Endothelial cell (in vitro differentiated cells): ENCODE results near the gene PAEP. TPM values are rescaled to one million over a fixed set of nuclear protein-coding genes. Genes with fewer than 3 reads are reported as not detected.
A peak's percentile ranks its signal among the peaks of the same experiment; 100 is the strongest.

ENCODE experiments used
- DNase-seq: peaks from one replicate; pipeline ENCODE4 v3.0.0; 2021; ENCODE audit warnings: low spot score
- H3K27ac Mint-ChIP-seq: one replicate; pipeline ENCODE4 v1.8.0; 2021; ENCODE audit warnings: mixed read lengths, inconsistent platforms; ENCODE audit not compliant: unreplicated experiment
- H3K27me3 Mint-ChIP-seq: one replicate; pipeline ENCODE4 v1.8.0; 2021; ENCODE audit warnings: mild to moderate bottlenecking, moderate library complexity, mixed read lengths, inconsistent platforms; ENCODE audit not compliant: unreplicated experiment
- H3K36me3 Mint-ChIP-seq: one replicate; pipeline ENCODE4 v1.8.0; 2021; ENCODE audit warnings: mild to moderate bottlenecking, low read depth, mixed read lengths, inconsistent platforms; ENCODE audit not compliant: unreplicated experiment
- H3K4me1 Mint-ChIP-seq: one replicate; pipeline ENCODE4 v1.8.0; 2021; ENCODE audit warnings: mild to moderate bottlenecking, mixed read lengths, inconsistent platforms; ENCODE audit not compliant: unreplicated experiment
- H3K4me3 Mint-ChIP-seq: one replicate; pipeline ENCODE4 v1.8.0; 2021; ENCODE audit warnings: mild to moderate bottlenecking, mixed read lengths, inconsistent platforms; ENCODE audit not compliant: unreplicated experiment
- H3K9me3 Mint-ChIP-seq: one replicate; pipeline ENCODE4 v1.8.0; 2021; ENCODE audit warnings: mixed read lengths, inconsistent platforms; ENCODE audit not compliant: unreplicated experiment
- total RNA-seq: library from RNA; stranded (reverse); fragmentation: NEBNext Ultra II Directional; extraction: Animal tissue kit (Norgen Biotek cat#: 25700); gene quantifications from one replicate; pipeline ENCODE4 v1.2.1, GENCODE V29; 2021; ENCODE audit not compliant: unreplicated experiment
- TF ChIP-seq, protein P1 (sequence below): fragments of 200-600 bp; sonication (generic); IDR thresholded peaks from one replicate; pipeline ENCODE4 v1.5.0; 2021; ENCODE audit warnings: antibody characterized with exemption; ENCODE audit not compliant: unreplicated experiment

Gene PAEP
- total RNA-seq, 1 donor from 2014 or later = not detected

DNA sequence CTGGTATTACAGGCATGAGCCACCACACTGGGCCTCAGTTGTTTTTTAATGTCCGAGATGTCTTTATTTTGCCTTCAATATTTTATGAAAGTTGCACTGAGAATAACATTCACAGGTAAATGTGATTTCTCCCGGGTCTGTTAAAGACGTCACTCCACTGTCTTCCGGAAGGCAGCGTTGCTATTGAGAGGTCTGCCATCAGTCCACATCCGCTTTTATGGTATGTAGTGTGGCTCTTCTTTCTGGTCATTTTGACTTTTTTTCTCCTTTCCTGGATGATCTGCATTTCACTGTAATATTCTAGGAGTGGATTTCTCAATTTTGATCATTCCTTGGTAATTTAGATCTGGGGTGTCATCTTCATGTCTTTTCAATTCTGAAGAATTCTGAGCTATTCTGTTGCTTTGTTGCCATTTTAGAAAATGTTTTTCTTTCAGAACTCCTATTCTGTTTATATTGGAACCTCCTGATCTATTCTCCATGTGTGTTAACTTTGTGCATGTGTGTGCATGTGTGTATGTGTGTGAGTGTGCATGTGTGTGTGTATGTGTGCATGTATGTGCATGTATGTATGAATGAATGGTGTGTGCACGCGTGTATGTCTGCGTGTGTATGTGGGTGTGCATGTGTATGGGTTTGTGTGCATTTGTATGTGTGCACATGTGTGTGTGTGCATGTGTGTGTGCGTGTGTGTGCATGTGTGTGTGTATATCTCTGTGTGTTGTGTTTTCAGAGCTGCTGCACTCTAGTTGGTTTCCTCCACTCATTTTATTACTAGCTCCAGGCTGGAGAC is 42.2 kb upstream of the PAEP start:
- Mint-ChIP-seq H3K27me3 (peaks cover 4% of the 10 kb centered on the region), H3K4me1 (peaks cover 18% of the 10 kb centered on the region), H3K27ac (no peak overlapping the region), H3K4me3 (no peak overlapping the region), H3K36me3 (no peaks in the 10 kb centered on the region), H3K9me3 (no peaks in the 10 kb centered on the region)
- no peak for DNase-seq
- TF ChIP-seq, protein P1, sequence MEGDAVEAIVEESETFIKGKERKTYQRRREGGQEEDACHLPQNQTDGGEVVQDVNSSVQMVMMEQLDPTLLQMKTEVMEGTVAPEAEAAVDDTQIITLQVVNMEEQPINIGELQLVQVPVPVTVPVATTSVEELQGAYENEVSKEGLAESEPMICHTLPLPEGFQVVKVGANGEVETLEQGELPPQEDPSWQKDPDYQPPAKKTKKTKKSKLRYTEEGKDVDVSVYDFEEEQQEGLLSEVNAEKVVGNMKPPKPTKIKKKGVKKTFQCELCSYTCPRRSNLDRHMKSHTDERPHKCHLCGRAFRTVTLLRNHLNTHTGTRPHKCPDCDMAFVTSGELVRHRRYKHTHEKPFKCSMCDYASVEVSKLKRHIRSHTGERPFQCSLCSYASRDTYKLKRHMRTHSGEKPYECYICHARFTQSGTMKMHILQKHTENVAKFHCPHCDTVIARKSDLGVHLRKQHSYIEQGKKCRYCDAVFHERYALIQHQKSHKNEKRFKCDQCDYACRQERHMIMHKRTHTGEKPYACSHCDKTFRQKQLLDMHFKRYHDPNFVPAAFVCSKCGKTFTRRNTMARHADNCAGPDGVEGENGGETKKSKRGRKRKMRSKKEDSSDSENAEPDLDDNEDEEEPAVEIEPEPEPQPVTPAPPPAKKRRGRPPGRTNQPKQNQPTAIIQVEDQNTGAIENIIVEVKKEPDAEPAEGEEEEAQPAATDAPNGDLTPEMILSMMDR = no peak

DNA sequence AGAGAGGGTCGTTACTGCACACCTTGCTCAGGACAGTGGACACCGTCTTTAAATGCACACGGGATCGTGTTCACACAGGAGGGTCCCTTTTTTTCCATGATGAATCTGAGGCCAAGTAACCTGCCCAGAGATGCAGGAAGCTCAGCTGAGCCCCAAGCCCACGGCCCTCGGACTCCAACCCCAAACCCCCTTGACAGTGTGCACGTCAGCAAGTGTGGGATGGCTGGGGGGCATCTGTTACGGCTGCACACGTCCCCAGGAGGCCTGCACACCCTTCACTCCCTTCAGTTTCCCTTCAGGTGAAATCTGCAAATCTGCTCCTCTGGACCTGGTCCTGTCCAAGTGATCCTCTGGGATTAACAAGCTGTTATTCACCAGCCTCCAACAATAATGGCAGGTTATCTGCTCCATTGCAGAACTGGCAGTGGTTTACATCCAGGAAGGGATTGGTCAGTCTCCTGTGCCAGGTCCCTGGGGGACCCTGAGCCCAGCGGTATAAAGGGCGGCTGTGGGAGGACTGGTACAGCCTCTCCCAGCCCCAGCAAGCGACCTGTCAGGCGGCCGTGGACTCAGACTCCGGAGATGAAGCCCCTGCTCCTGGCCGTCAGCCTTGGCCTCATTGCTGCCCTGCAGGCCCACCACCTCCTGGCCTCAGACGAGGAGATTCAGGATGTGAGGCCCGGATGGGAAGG is 40.5 kb upstream of the PAEP start, which contains the start of gene LCN1:
LCN1 (plus strand) TSS at position 525 of the 692 bp plus-strand sequence; CDS start at position 583, 58 bp downstream.
- peaks cover 4% of the 10 kb centered on the region for H3K27me3 Mint-ChIP-seq
- H3K4me3 Mint-ChIP-seq = no peak within 1 kb of the TSS
- no peaks in the 10 kb centered on the region for H3K36me3 Mint-ChIP-seq
- H3K4me1 Mint-ChIP-seq = peaks cover 15% of the 10 kb centered on the region
- no peaks in the 10 kb centered on the region for H3K9me3 Mint-ChIP-seq
- no peak for DNase-seq
- H3K27ac Mint-ChIP-seq = peak within 1 kb of the TSS; percentile 57
- TF ChIP-seq, protein P1 = no peak

DNA sequence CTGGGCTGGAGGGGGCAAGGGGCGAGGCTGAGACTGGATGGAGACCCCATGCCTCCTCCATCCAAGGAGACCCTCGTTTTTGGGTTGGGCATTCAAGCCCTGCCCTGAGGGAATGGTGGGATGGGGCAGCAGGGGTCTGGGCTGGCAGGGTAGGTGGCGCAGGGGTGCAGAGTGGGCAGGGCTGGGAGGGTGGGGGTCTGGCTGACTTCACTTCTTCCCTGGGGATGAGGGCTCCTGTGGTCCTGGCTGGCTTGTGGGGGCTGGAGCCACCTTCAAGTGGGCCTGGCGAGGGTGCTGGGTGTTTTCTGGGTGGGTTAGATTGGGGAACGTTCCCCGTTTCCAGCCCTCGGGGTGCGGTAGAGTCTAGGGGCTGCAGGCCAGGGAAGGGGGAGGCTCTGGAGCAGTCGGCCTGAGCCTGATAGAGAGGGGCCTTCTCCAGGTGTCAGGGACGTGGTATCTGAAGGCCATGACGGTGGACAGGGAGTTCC is 39.9 kb upstream of the PAEP start:
- Mint-ChIP-seq H3K27me3 (peaks cover 2% of the 10 kb centered on the region), H3K4me1 (peaks cover 9% of the 10 kb centered on the region), H3K27ac (no peak overlapping the region), H3K9me3 (no peaks in the 10 kb centered on the region), H3K36me3 (no peaks in the 10 kb centered on the region), H3K4me3 (no peak overlapping the region)
- TF ChIP-seq, protein P1 = no peak
- DNase-seq = no peak

DNA sequence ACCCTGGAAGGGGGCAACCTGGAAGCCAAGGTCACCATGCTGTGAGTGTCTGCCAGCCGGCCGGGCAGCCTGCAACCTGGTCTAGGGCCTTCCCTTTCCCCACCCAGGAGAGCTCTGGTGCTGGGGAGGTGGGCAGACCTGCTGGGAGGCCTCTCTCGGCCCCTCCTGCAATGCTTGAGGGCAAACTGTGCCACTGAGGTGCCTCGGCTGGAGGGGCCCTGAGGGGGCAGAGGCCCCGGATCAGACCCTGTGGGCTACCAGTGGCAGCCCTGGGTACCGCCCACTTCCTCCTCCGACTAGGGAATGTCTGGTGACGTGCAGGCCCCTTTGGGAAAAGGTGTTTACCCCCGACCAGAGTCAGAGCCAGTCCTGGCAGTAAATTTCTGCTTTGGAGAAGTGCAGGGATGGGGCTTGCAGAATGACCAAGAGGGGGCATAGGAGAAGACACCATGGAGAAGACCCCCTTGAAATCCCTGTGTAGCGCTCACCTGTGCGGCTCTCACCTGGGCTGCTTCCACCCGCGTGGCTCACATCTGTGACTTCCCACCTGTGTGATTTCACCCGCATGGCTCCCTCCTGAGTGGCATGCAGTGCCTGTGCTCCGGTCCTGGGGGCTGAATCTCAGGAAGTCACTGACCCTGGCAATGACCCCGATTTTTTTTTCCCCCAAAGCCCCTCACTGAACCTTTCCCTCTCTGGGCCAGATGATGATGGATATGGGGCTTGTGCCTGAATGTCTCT is 39.2 kb upstream of the PAEP start:
- H3K4me3 Mint-ChIP-seq = no peak overlapping the region
- no peaks in the 10 kb centered on the region for H3K36me3 Mint-ChIP-seq
- peaks cover 7% of the 10 kb centered on the region for H3K4me1 Mint-ChIP-seq
- H3K9me3 Mint-ChIP-seq = no peaks in the 10 kb centered on the region
- no peak overlapping the region for H3K27ac Mint-ChIP-seq
- DNase-seq = no peak
- TF ChIP-seq, protein P1 = no peak
- peaks cover under 1% of the 10 kb centered on the region for H3K27me3 Mint-ChIP-seq
